ENCODE measurements around the gene DLX3.

DNA sequence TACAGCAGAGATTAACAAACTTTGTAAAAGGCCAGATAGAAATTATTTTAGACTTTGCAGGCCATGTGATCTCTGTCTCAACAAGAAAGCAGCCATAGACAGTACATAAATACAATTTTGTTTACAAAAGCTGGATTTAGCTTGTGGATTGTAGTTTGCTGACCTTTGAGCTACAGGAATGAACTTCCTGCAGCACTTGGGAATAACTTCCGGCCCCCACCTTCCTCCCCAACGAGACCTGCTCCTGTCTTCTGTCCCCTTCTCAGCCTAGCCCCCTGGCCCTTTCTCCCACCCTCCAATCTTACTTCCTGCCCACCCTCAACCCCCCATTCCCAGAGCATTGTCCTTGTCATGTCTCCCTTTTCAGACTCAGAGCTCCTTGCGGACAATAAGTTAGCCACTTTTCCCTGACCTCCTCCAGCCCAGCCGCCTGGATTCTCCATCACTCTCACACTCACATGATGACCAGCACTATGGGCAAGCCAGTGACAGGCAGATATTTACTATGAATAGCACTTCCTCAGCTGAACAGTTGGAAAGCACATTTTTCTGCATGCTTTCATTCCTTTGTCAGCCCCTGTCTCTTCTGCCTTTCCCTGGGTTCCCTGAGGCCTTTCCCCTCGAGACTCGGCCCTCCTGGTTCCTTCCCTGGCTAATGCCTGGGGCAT is 27.6 kb upstream of the DLX3 start:
- no peak for TF ChIP-seq POLR2AphosphoS5 (IDR thresholded peaks at IDR 0.05; ENCODE audit: borderline replicate concordance, low read depth, low read length)
- no peak for TF ChIP-seq EZH2 (IDR thresholded peaks at IDR 0.05)
- no peak for TF ChIP-seq FOXP2 (optimal IDR thresholded peaks at IDR 0.05; ENCODE audit: control extremely low read depth, extremely low read length, insufficient read depth)
